Liver (tissue), 9 donors: ENCODE data around the gene SH3PXD2A. TPM values are rescaled to one million over a fixed set of nuclear protein-coding genes. Genes with fewer than 3 reads are reported as not detected.

Experiments
- DNase-seq: peaks from one replicate; pipeline ENCODE4 v3.0.0-alpha.2; 2017; ENCODE audit warnings: low spot score
- H3K27ac ChIP-seq, 2 donors: one replicate each; pipeline ENCODE4 v1.7.0; 2013; ENCODE audit warnings: inconsistent platforms in 2 of 2, low read length in 2 of 2, control low read depth in 1 of 2, low read depth in 1 of 2, mild to moderate bottlenecking in 1 of 2
- H3K27me3 ChIP-seq, 4 donors: one replicate each; pipeline versions ENCODE4 v1.6.1 to v1.7.0; 2013; ENCODE audit warnings: low read length in 3 of 4, inconsistent platforms in 1 of 4, mild to moderate bottlenecking in 1 of 4, moderate library complexity in 1 of 4; ENCODE audit not compliant: control insufficient read depth in 4 of 4, insufficient read depth in 4 of 4
- H3K36me3 ChIP-seq, 4 donors: one replicate each; pipeline versions ENCODE4 v1.6.1 to v1.7.0; 2013; ENCODE audit warnings: low read length in 3 of 4, mild to moderate bottlenecking in 3 of 4, low read depth in 1 of 4, moderate library complexity in 1 of 4; ENCODE audit not compliant: control insufficient read depth in 4 of 4, insufficient read depth in 3 of 4
- H3K4me1 ChIP-seq, 4 donors: one replicate each; pipeline versions ENCODE4 v1.6.1 to v1.7.0; 2013; ENCODE audit warnings: low read length in 3 of 4, mild to moderate bottlenecking in 3 of 4, moderate library complexity in 1 of 4; ENCODE audit not compliant: control insufficient read depth in 4 of 4, insufficient read depth in 4 of 4
- H3K4me3 ChIP-seq, 3 donors: one replicate each; pipeline versions ENCODE4 v1.6.1 to v1.7.0; 2013; ENCODE audit warnings: low read length in 3 of 3, control low read depth in 1 of 3, low read depth in 1 of 3, mild to moderate bottlenecking in 1 of 3
- H3K9ac ChIP-seq, 2 donors: one replicate each; pipeline ENCODE4 v1.7.0; 2013; ENCODE audit warnings: low read length in 2 of 2, mild to moderate bottlenecking in 2 of 2, moderate library complexity in 2 of 2, control low read depth in 1 of 2, low read depth in 1 of 2
- H3K9me3 ChIP-seq, 4 donors: one replicate each; pipeline versions ENCODE4 v1.6.1 to v1.7.0; 2013; ENCODE audit warnings: low read length in 3 of 4; ENCODE audit not compliant: control insufficient read depth in 4 of 4
- ATF3 ChIP-seq: IDR thresholded peaks from 2 replicates; pipeline ENCODE4 v1.6.1; 2016; ENCODE audit warnings: antibody characterized with exemption
- CTCF ChIP-seq: fragments of 150-350 bp; IDR thresholded peaks from 2 replicates; pipeline ENCODE4 v1.5.1; 2017; ENCODE audit warnings: improper control_type of control experiment, low read depth, low read length; ENCODE audit not compliant: missing input control
- EGR1 ChIP-seq, 2 donors: IDR thresholded peaks; 2 replicates each; pipeline ENCODE4 v1.6.1; 2016 to 2018; ENCODE audit warnings: antibody characterized with exemption in 2 of 2, low read depth in 2 of 2
- FOXA1 ChIP-seq: IDR thresholded peaks from 2 replicates; pipeline ENCODE4 v1.6.1; 2016; ENCODE audit warnings: antibody characterized with exemption
- GABPA ChIP-seq, 2 donors: IDR thresholded peaks in 1 of 2; conservative IDR thresholded peaks in 1 of 2; 2 replicates each; pipeline ENCODE4 v1.6.1; 2016; ENCODE audit warnings: antibody characterized with exemption in 2 of 2, mild to moderate bottlenecking in 1 of 2, moderate library complexity in 1 of 2
- HNF4A ChIP-seq, 2 donors: conservative IDR thresholded peaks; 2 replicates each; pipeline ENCODE4 v1.6.1; 2016; ENCODE audit warnings: antibody characterized with exemption in 2 of 2, mild to moderate bottlenecking in 2 of 2
- HNF4G ChIP-seq: IDR thresholded peaks from 2 replicates; pipeline ENCODE4 v1.6.1; 2016; ENCODE audit warnings: antibody characterized with exemption
- JUND ChIP-seq, 2 donors: IDR thresholded peaks; 2 replicates each; pipeline ENCODE4 v1.6.1; 2016; ENCODE audit warnings: antibody characterized with exemption in 2 of 2
- MAX ChIP-seq: IDR thresholded peaks from 2 replicates; pipeline ENCODE4 v1.6.1; 2016; ENCODE audit warnings: antibody characterized with exemption
- NR2F2 ChIP-seq: IDR thresholded peaks from 2 replicates; pipeline ENCODE4 v1.6.1; 2016; ENCODE audit warnings: antibody characterized with exemption
- RAD21 ChIP-seq, 2 donors: IDR thresholded peaks; 2 replicates each; pipeline ENCODE4 v1.6.1; 2016; ENCODE audit warnings: antibody characterized with exemption in 2 of 2, mild to moderate bottlenecking in 2 of 2
- REST ChIP-seq: IDR thresholded peaks from 2 replicates; pipeline ENCODE4 v1.6.1; 2016; ENCODE audit warnings: antibody characterized with exemption, mild to moderate bottlenecking
- RXRA ChIP-seq, 2 donors: IDR thresholded peaks; 2 replicates each; pipeline ENCODE4 v1.6.1; 2017 to 2018; ENCODE audit warnings: antibody characterized with exemption in 2 of 2, mild to moderate bottlenecking in 1 of 2
- SP1 ChIP-seq: IDR thresholded peaks from 2 replicates; pipeline ENCODE4 v1.6.1; 2018; ENCODE audit warnings: antibody characterized with exemption, mild to moderate bottlenecking
- TAF1 ChIP-seq: conservative IDR thresholded peaks from 2 replicates; pipeline ENCODE4 v1.6.1; 2016; ENCODE audit warnings: antibody characterized with exemption, mild to moderate bottlenecking
- YY1 ChIP-seq: IDR thresholded peaks from 2 replicates; pipeline ENCODE4 v1.6.1; 2016; ENCODE audit warnings: antibody characterized with exemption, mild to moderate bottlenecking
- ZBTB33 ChIP-seq: IDR thresholded peaks from 2 replicates; pipeline ENCODE4 v1.6.1; 2016; ENCODE audit warnings: antibody characterized with exemption
- WGBS: extraction: QIAGEN DNeasy Blood & Tissue Kit; methylation state at CpG from one replicate; pipeline ENCODE4 v1.1.7; 2013; 5-methylcytosine and 5-hydroxymethylcytosine counted together
- polyA plus RNA-seq, 2 donors: library from polyadenylated mRNA; stranded (reverse) in 1 of 2; unstranded in 1 of 2; fragments of 200-250 nt in 1 of 2; fragments of >200 nt in 1 of 2; fragmentation: Nextera tagmentation in 1 of 2; extraction: Ambion mirVana in 1 of 2; gene quantifications; one replicate each; pipeline versions ENCODE4 v1.2.1 to v1.2.3, GENCODE V29; 2013 to 2015
- total RNA-seq, 2 donors: library from RNA; depleted of rRNA; stranded (reverse); fragments of >200 nt; gene quantifications; one replicate each; pipeline ENCODE4 v1.2.3, GENCODE V29; 2014
- donor health status: healthy.
- donor health status: healthy.
- donor health status: healthy.
- donor health status: healthy.
- donor health status: healthy.

The SH3PXD2A gene
- total and polyA plus RNA-seq, 4 donors, result 0.82 to 5.5 (median 3.9) TPM

- no peak for TF ChIP-seq ATF3
- no peak for TF ChIP-seq SP1
Measured at GRCh38 chr10:103682631-103683030, 172.7 kb downstream of the SH3PXD2A start (continued).

- 95% methylated on average over 29 of the region's 29 CpGs for WGBS
- Histone ChIP-seq H3K4me1 (peaks cover 0 to 2% (median 0%) of the 10 kb centered on the region in 4 donors), H3K9ac (no peak overlapping the region), H3K27ac (no peak overlapping the region), H3K27me3 (no peaks in the 10 kb centered on the region), H3K9me3 (no peaks in the 10 kb centered on the region), H3K36me3 (no peaks in the 10 kb centered on the region), H3K4me3 (no peak overlapping the region)
- no peak for TF ChIP-seq HNF4A (conservative IDR thresholded peaks at IDR 0.05)
- TF ChIP-seq RXRA (IDR thresholded peaks at IDR 0.05), result no peak
- TF ChIP-seq MAX, result no peak
- no peak for TF ChIP-seq JUND (IDR thresholded peaks at IDR 0.05)
- no peak for DNase-seq
Measured at GRCh38 chr10:103681617-103682399, 173.6 kb downstream of the SH3PXD2A start.

- no peak overlapping the region for H3K27ac ChIP-seq
- no peak overlapping the region for H3K4me3 ChIP-seq
- no peak for DNase-seq
- TF ChIP-seq GABPA (IDR thresholded peaks at IDR 0.05 in 1 of 2, conservative IDR thresholded peaks at IDR 0.05 in 1 of 2) (no peak), FOXA1 (no peak), EGR1 (IDR thresholded peaks at IDR 0.05; ENCODE audit: low read depth in 2 of 2) (no peak), MAX (no peak), RAD21 (IDR thresholded peaks at IDR 0.05) (no peak), NR2F2 (no peak), JUND (IDR thresholded peaks at IDR 0.05) (no peak), CTCF (no peak), HNF4A (conservative IDR thresholded peaks at IDR 0.05) (no peak), RXRA (IDR thresholded peaks at IDR 0.05) (no peak), REST (no peak), SP1 (no peak), YY1 (no peak), HNF4G (no peak), TAF1 (no peak), ATF3 (no peak), ZBTB33 (no peak)
- H3K27me3 ChIP-seq, result no peaks in the 10 kb centered on the region
- H3K4me1 ChIP-seq, result peaks cover 0 to 2% (median 0%) of the 10 kb centered on the region in 4 donors
- no peaks in the 10 kb centered on the region for H3K9me3 ChIP-seq
- WGBS, result 90% methylated on average over 6 of the region's 6 CpGs
- H3K9ac ChIP-seq, result no peak overlapping the region
- no peaks in the 10 kb centered on the region for H3K36me3 ChIP-seq
Measured at GRCh38 chr10:103680869-103681236, 174.5 kb downstream of the SH3PXD2A start.
